ENCODE results near the gene ZYX.
"Not testable (repeated sequence)": the region's sequence is repeated elsewhere in the genome, so short reads cannot be mapped to it uniquely, and the experiment has no call there.

Gene ZYX

GRCh38 chr7:143417734-143418383 lies 36.7 kb downstream of the ZYX start:
- DNase-seq, result no peak

GRCh38 chr7:143418681-143419458 lies 37.7 kb downstream of the ZYX start:
- no peak for DNase-seq

- DNase-seq, result no peak
Observed at GRCh38 chr7:143419880-143420279, 38.7 kb downstream of the ZYX start.

GRCh38 chr7:143420624-143421023 lies 39.5 kb downstream of the ZYX start:
- not testable (repeated sequence) for DNase-seq

GRCh38 chr7:143422033-143422432 lies 40.9 kb downstream of the ZYX start:
- DNase-seq, result no peak

- not testable (repeated sequence) for DNase-seq
Observed at GRCh38 chr7:143424476-143424875, 43.3 kb downstream of the ZYX start.

GRCh38 chr7:143426479-143427142 lies 45.5 kb downstream of the ZYX start:
- no peak for DNase-seq

- no peak for DNase-seq
Observed at GRCh38 chr7:143429770-143430698, 48.9 kb downstream of the ZYX start.

- DNase-seq, result no peak
Observed at GRCh38 chr7:143431109-143431508, 50.0 kb downstream of the ZYX start.

GRCh38 chr7:143433759-143434158 lies 52.6 kb downstream of the ZYX start:
- no peak for DNase-seq

GRCh38 chr7:143434660-143435059 lies 53.5 kb downstream of the ZYX start:
- no peak for DNase-seq

GRCh38 chr7:143435266-143435665 lies 54.1 kb downstream of the ZYX start:
- DNase-seq, result no peak

GRCh38 chr7:143436325-143436946 lies 55.3 kb downstream of the ZYX start:
- DNase-seq, result no peak

GRCh38 chr7:143437578-143437977 lies 56.4 kb downstream of the ZYX start:
- DNase-seq, result no peak

GRCh38 chr7:143439866-143440265 lies 58.7 kb downstream of the ZYX start:
- no peak for DNase-seq

Data from activated CD4-positive, CD25-positive, alpha-beta regulatory T cell (primary cell).